Peyer's patch (tissue), 4 donors: ENCODE data around the gene TRIM41.
"Not testable (repeated sequence)": the region's sequence is repeated elsewhere in the genome, so short reads cannot be mapped to it uniquely, and the experiment has no call there.

ENCODE experiments used
- CTCF ChIP-seq, 6 experiments: fragments of 450-650 bp in 4 of 6; fragments of 200-600 bp in 2 of 6; sonication (generic) in 1 of 6; IDR thresholded peaks; one replicate each; pipeline ENCODE4 v1.5.1; 2017 to 2019; ENCODE audit warnings: antibody characterized with exemption in 6 of 6, mild to moderate bottlenecking in 3 of 6, moderate library complexity in 1 of 6
- POLR2A ChIP-seq, 2 donors: fragments of 450-650 bp; IDR thresholded peaks; one replicate each; pipeline ENCODE4 v1.5.1; 2017; ENCODE audit warnings: antibody characterized with exemption in 2 of 2, mild to moderate bottlenecking in 2 of 2, moderate library complexity in 2 of 2

DNA sequence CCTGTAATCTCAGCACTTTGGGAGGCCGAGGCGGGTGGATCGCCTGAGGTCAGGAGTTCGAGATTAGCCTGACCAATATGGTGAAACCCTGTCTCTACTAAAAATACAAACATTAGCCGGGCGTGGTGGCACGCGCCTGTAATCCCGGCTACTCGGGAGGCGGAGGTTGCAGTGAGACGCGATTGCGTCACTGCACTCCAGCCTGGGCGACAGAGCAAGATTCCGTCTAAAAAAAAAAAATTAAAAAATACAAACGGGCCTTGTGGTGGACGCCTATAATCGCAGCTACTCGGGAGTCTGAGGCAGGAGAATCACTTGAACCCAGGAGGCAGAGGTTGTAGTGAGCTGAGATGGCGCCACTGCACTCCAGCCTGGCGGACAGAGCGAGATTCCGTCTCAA, 14.1 kb upstream of the TRIM41 start:
- TF ChIP-seq CTCF, POLR2A (IDR thresholded peaks at IDR 0.05): not testable (repeated sequence)
